BJ (cell line): Measurements from ENCODE around the gene GGCT. TPM values are rescaled to one million over a fixed set of nuclear protein-coding genes. Genes with fewer than 3 reads are reported as not detected.

Experiments
- CTCF ChIA-PET: fragments of 350-600 bp; formaldehyde crosslinking; extraction: SDS; loops from one replicate; lab custom pipeline; 2021; ENCODE audit warnings: antibody characterized with exemption, inconsistent platforms; lab: Yijun Ruan, JAX
- POLR2A ChIA-PET: fragments of 300-600 bp; sonication (Branson Sonifier 250); formaldehyde crosslinking; extraction: SDS; loops from one replicate; lab custom pipeline; 2021; ENCODE audit warnings: antibody characterized with exemption; lab: Charles Lee
- DNase-seq: peaks from one replicate; pipeline ENCODE4 v3.0.0-alpha.2; 2011; ENCODE audit warnings: low read depth
- H3K27me3 ChIP-seq: 2 replicates; pipeline ENCODE4 v1.6.0; 2011; ENCODE audit warnings: low read length; ENCODE audit not compliant: control insufficient read depth, insufficient read depth
- H3K36me3 ChIP-seq: 2 replicates; pipeline ENCODE4 v1.5.1; 2011; ENCODE audit warnings: low read length; ENCODE audit not compliant: control insufficient read depth, insufficient read depth
- H3K4me3 ChIP-seq: 2 replicates; pipeline ENCODE4 v1.5.1; 2011; ENCODE audit warnings: low read depth, mild to moderate bottlenecking, control low read depth, low read length
- CTCF ChIP-seq: IDR thresholded peaks from 2 replicates; pipeline ENCODE4 v1.5.1; 2011; ENCODE audit warnings: low read depth, mild to moderate bottlenecking, control low read depth, inconsistent platforms, low read length, moderate library complexity; ENCODE audit not compliant: insufficient read depth
- polyA plus RNA-seq: library from polyadenylated mRNA; depleted of rRNA; stranded (reverse); fragments of >200 nt; gene quantifications from 2 replicates; pipeline ENCODE4 v1.2.3, GENCODE V29; 2011; rRNA removed

Gene GGCT
- polyA plus RNA-seq, 1 experiment: 16.5 TPM

- CTCF ChIA-PET: interaction anchor here (1.8 kb wide), 1 partner anchor 38 kb away, joined by 4 read pairs; no protein-coding TSS in a partner anchor
Observed at GRCh38 chr7:30450983-30451497, 53.6 kb downstream of the GGCT start.

GRCh38 chr7:30450240-30450982, 54.2 kb downstream of the GGCT start:
- Histone ChIP-seq H3K4me3 (no peak overlapping the region), H3K27me3 (no peaks in the 10 kb centered on the region), H3K36me3 (peaks cover 12% of the 10 kb centered on the region)
- no peak for TF ChIP-seq CTCF
- ChIA-PET POLR2A (no interaction called here), CTCF (interaction anchor here (1.0 to 1.8 kb wide), 2 partner anchors 37 to 113 kb away, joined by 3 to 4 read pairs; no protein-coding TSS in a partner anchor)
- no peak for DNase-seq

More at GRCh38 chr7:30450983-30451497, 53.6 kb downstream of the GGCT start:
- H3K27me3 ChIP-seq: no peaks in the 10 kb centered on the region
- POLR2A ChIA-PET: no interaction called here
- peaks cover 12% of the 10 kb centered on the region for H3K36me3 ChIP-seq
- H3K4me3 ChIP-seq: no peak overlapping the region
- no peak for TF ChIP-seq CTCF
- DNase-seq: no peak

GRCh38 chr7:30448461-30449189, 56.0 kb downstream of the GGCT start:
- H3K36me3 ChIP-seq: peaks cover 11% of the 10 kb centered on the region
- DNase-seq: no peak
- ChIA-PET POLR2A (interaction anchor here (0.5 to 1.5 kb wide), 2 partner anchors 11 to 296 kb away, joined by 4 read pairs; no protein-coding TSS in a partner anchor), CTCF (interaction anchor here (2.4 kb wide), 1 partner anchor 11 kb away, joined by 8 read pairs; no protein-coding TSS in a partner anchor)
- no peak overlapping the region for H3K4me3 ChIP-seq
- no peak for TF ChIP-seq CTCF
- H3K27me3 ChIP-seq: no peaks in the 10 kb centered on the region

GRCh38 chr7:30447466-30447865, 57.2 kb downstream of the GGCT start:
- Histone ChIP-seq H3K36me3 (peaks cover 11% of the 10 kb centered on the region), H3K4me3 (no peak overlapping the region), H3K27me3 (no peaks in the 10 kb centered on the region)
- CTCF ChIA-PET: interaction anchor here (2.4 kb wide), 1 partner anchor 12 kb away, joined by 8 read pairs; no protein-coding TSS in a partner anchor
- TF ChIP-seq CTCF: no peak
- DNase-seq: no peak
- POLR2A ChIA-PET: no interaction called here

Other genes starting within 250 kb of the GGCT start
- gene ZNRF2, start 220.2 kb downstream of the GGCT start, polyA plus RNA-seq: 1.6 and 2.8 TPM in 2 replicates
- gene NOD1, start 26.0 kb downstream of the GGCT start, polyA plus RNA-seq: 3.3 TPM in 2 replicates
- gene GARS1, start 90.0 kb upstream of the GGCT start, polyA plus RNA-seq: 1,006 and 1,118 TPM in 2 replicates
- gene CRHR2, start 177.6 kb upstream of the GGCT start, polyA plus RNA-seq: not detected in 2 replicates
- 1.3 TPM in 2 replicates for gene INMT, start 247.3 kb upstream of the GGCT start, polyA plus RNA-seq